GM18868 (cell line): Measurements from ENCODE around the gene SOX8.

ENCODE experiments used
- ATAC-seq: cut with Tn5 transposase; IDR thresholded peaks from one replicate; pipeline ENCODE4 v1.9.1; 2021; ENCODE audit warnings: mild to moderate bottlenecking, moderate library complexity; ENCODE audit not compliant: unreplicated experiment

Gene SOX8

GRCh38 chr16:971981-972315 is 9.6 kb upstream of the SOX8 start:
- ATAC-seq, result no peak

- ATAC-seq, result no peak
Observed at GRCh38 chr16:972316-973002, 9.1 kb upstream of the SOX8 start.

GRCh38 chr16:973366-973765 is 8.2 kb upstream of the SOX8 start:
- ATAC-seq, result no peak

GRCh38 chr16:974001-974601 is 7.5 kb upstream of the SOX8 start:
- no peak for ATAC-seq

- no peak for ATAC-seq
Observed at GRCh38 chr16:974611-975261, 6.8 kb upstream of the SOX8 start.

- ATAC-seq, result no peak
Observed at GRCh38 chr16:975291-975690, 6.3 kb upstream of the SOX8 start.

- no peak for ATAC-seq
Observed at GRCh38 chr16:976389-976931, 5.1 kb upstream of the SOX8 start.

GRCh38 chr16:977081-977701 is 4.4 kb upstream of the SOX8 start:
- no peak for ATAC-seq

GRCh38 chr16:977896-978295 is 3.7 kb upstream of the SOX8 start:
- no peak for ATAC-seq

- ATAC-seq, result no peak
Observed at GRCh38 chr16:978403-978802, 3.2 kb upstream of the SOX8 start.

- ATAC-seq, result no peak
Observed at GRCh38 chr16:979147-979546, 2.4 kb upstream of the SOX8 start.

- ATAC-seq, result no peak
Observed at GRCh38 chr16:979859-980594, 1.5 kb upstream of the SOX8 start.

GRCh38 chr16:980595-980854 is 1.0 kb upstream of the SOX8 start:
- no peak for ATAC-seq

GRCh38 chr16:982145-983043 is 824 bp downstream of the SOX8 start:
- ATAC-seq, result no peak

GRCh38 chr16:983044-984030 is 1.8 kb downstream of the SOX8 start:
- no peak for ATAC-seq

GRCh38 chr16:984121-984694 is 2.6 kb downstream of the SOX8 start:
- ATAC-seq, result no peak

GRCh38 chr16:984736-985636 is 3.4 kb downstream of the SOX8 start:
- no peak for ATAC-seq
